Panc1 (cell line): Measurements from ENCODE around the gene LCA5L. TPM values are rescaled to one million over a fixed set of nuclear protein-coding genes. Genes with fewer than 3 reads are reported as not detected.
"Not testable (repeated sequence)": the region's sequence is repeated elsewhere in the genome, so short reads cannot be mapped to it uniquely, and the experiment has no call there.

Experiments
- ATAC-seq: fragments of 200-7000 bp; cut with Tn5 transposase; 2 replicates; pipeline ENCODE4 v1.9.1; 2020; ENCODE audit warnings: mild to moderate bottlenecking, moderate library complexity
- BruUV-seq: library from RNA; stranded (reverse); fragments of 400-500 nt; replicated peaks from 2 replicates; lab custom pipeline; 2021; lab: Mats Ljungman, UMichigan
- CTCF ChIA-PET: fragments of 300-600 bp; sonication (Branson Sonifier 250); formaldehyde crosslinking; loops from one replicate; lab custom pipeline; 2022; ENCODE audit warnings: antibody characterized with exemption; lab: Charles Lee
- POLR2A ChIA-PET: fragments of 300-600 bp; sonication (Branson Sonifier 250); formaldehyde crosslinking; loops from one replicate; lab custom pipeline; 2022; ENCODE audit warnings: antibody characterized with exemption; lab: Charles Lee
- DNase-seq: peaks from one replicate; pipeline ENCODE4 v3.0.0-alpha.2; 2010; ENCODE audit warnings: low read depth, low spot score
- H3K27ac ChIP-seq: 2 replicates; pipeline ENCODE4 v1.5.1; 2011; ENCODE audit warnings: mild to moderate bottlenecking, low read length, inconsistent platforms
- H3K27me3 ChIP-seq: fragments of 200-500 bp; sonication (Bioruptor generic); 2 replicates; pipeline ENCODE4 v1.6.0; 2014; ENCODE audit warnings: low read length, inconsistent platforms; ENCODE audit not compliant: control insufficient read depth, insufficient read depth
- H3K36me3 ChIP-seq: fragments of 200-500 bp; sonication (Bioruptor generic); 2 replicates; pipeline ENCODE4 v1.5.1; 2014; ENCODE audit warnings: inconsistent platforms, mild to moderate bottlenecking, low read length, moderate library complexity; ENCODE audit not compliant: control insufficient read depth, insufficient read depth
- H3K4me1 ChIP-seq: 2 replicates; pipeline ENCODE4 v1.5.1; 2011; ENCODE audit warnings: inconsistent platforms, mild to moderate bottlenecking, low read length, moderate library complexity; ENCODE audit not compliant: control insufficient read depth, insufficient read depth
- H3K4me3 ChIP-seq, 2 experiments: 2 replicates each; pipeline ENCODE4 v1.5.1; 2011 to 2012; ENCODE audit warnings: low read depth in 2 of 2, low read length in 2 of 2, mild to moderate bottlenecking in 2 of 2, inconsistent platforms in 1 of 2, moderate library complexity in 1 of 2
- H3K9me3 ChIP-seq: fragments of 200-500 bp; sonication (Bioruptor generic); 2 replicates; pipeline ENCODE4 v1.5.1; 2014; ENCODE audit warnings: low read depth, mild to moderate bottlenecking, inconsistent platforms, low read length, moderate library complexity; ENCODE audit not compliant: control insufficient read depth, insufficient read depth
- CTCF ChIP-seq: fragments of 450-650 bp; IDR thresholded peaks from 2 replicates; pipeline ENCODE4 v1.5.1; 2017; ENCODE audit warnings: mild to moderate bottlenecking
- POLR2AphosphoS5 ChIP-seq: IDR thresholded peaks from 2 replicates; pipeline ENCODE4 v1.6.1; 2012; ENCODE audit warnings: mild to moderate bottlenecking, low read depth, low read length, moderate library complexity
- REST ChIP-seq, 2 experiments: IDR thresholded peaks; 2 replicates each; pipeline ENCODE4 v1.6.1; 2011 to 2012; ENCODE audit warnings: low read depth in 2 of 2, control low read depth in 1 of 2, low read length in 1 of 2, mild to moderate bottlenecking in 1 of 2, moderate library complexity in 1 of 2; ENCODE audit not compliant: insufficient read depth in 1 of 2
- SIN3A ChIP-seq: IDR thresholded peaks from 2 replicates; pipeline ENCODE4 v1.6.1; 2012; ENCODE audit warnings: low read depth, mild to moderate bottlenecking, low read length, moderate library complexity, borderline replicate concordance; ENCODE audit not compliant: insufficient read depth
- TCF7L2 ChIP-seq: IDR thresholded peaks from 2 replicates; pipeline ENCODE4 v1.6.1; 2011; ENCODE audit warnings: mild to moderate bottlenecking, low read depth, low read length, inconsistent platforms
- in situ Hi-C: cut with HindIII; loops from 2 replicates; pipeline ENCODE4 v1.10.0; 2016; ENCODE audit warnings: low sequenced_read_pairs, low pct_unique_long_range_greater_than_20kb
- intact Hi-C: fragments of 100-400 bp; cut with micrococcal nuclease; formaldehyde crosslinking; loops from one replicate; pipeline ENCODE4 v1.10.0; 2022; ENCODE audit not compliant: unreplicated experiment
- total RNA-seq: library from RNA; stranded (reverse); gene quantifications from one replicate; pipeline ENCODE4 v1.2.1, GENCODE V29; 2021; ENCODE audit not compliant: unreplicated experiment

Gene LCA5L
- total RNA-seq, 1 experiment from 2014 or later, result 0.87 TPM

GRCh38 chr21:39374046-39374445 lies 71.5 kb downstream of the LCA5L start:
- POLR2A ChIA-PET, result interaction anchor here (0.6 kb wide), 2 partner anchors 13 to 1879 kb away, joined by 6 to 9 read pairs; no protein-coding TSS in a partner anchor
- in situ Hi-C loops, result no loop called here
- Histone ChIP-seq H3K9me3 (no peaks in the 10 kb centered on the region), H3K27ac (no peak overlapping the region), H3K4me3 (0 out of 4 replicates have a peak overlapping the region, but pooled peaks of 1 of the 2 experiments have one; percentile 6), H3K27me3 (no peaks in the 10 kb centered on the region), H3K36me3 (no peaks in the 10 kb centered on the region), H3K4me1 (no peaks in the 10 kb centered on the region; the same call in 1 of the 2 replicates)
- intact Hi-C loops, result no loop called here
- CTCF ChIA-PET, result interaction anchor here (0.7 to 1.3 kb wide), 2 partner anchors 13 to 18 kb away, joined by 3 to 7 read pairs; no protein-coding TSS in a partner anchor
- no TSS peak for BruUV-seq
- no peak for TF ChIP-seq POLR2AphosphoS5
- ATAC-seq, result 0 out of 2 replicates have a peak, but pooled peaks have one; percentile 33
- no peak for DNase-seq

GRCh38 chr21:39373634-39374033 lies 71.9 kb downstream of the LCA5L start:
- Histone ChIP-seq H3K4me3 (0 out of 4 replicates have a peak overlapping the region, but pooled peaks of 1 of the 2 experiments have one; percentile 6), H3K9me3 (no peaks in the 10 kb centered on the region), H3K4me1 (no peaks in the 10 kb centered on the region; the same call in 1 of the 2 replicates), H3K27me3 (no peaks in the 10 kb centered on the region), H3K36me3 (no peaks in the 10 kb centered on the region), H3K27ac (no peak overlapping the region)
- no TSS peak for BruUV-seq
- intact Hi-C loops, result no loop called here
- no peak for DNase-seq
- ChIA-PET CTCF (interaction anchor here (0.7 to 1.3 kb wide), 2 partner anchors 14 to 18 kb away, joined by 3 to 7 read pairs; no protein-coding TSS in a partner anchor), POLR2A (interaction anchor here (0.6 kb wide), 1 partner anchor 14 kb away, joined by 6 read pairs; no protein-coding TSS in a partner anchor)
- no peak for TF ChIP-seq SIN3A
- TF ChIP-seq CTCF, result peak; percentile 57
- in situ Hi-C loops, result no loop called here
- peak; percentile 93 for ATAC-seq

- H3K4me1 ChIP-seq, H3K27me3 ChIP-seq, H3K27ac ChIP-seq, H3K4me3 ChIP-seq, in situ Hi-C loops, H3K9me3 ChIP-seq, DNase-seq, POLR2A ChIA-PET, H3K36me3 ChIP-seq, CTCF ChIA-PET, ATAC-seq, BruUV-seq, intact Hi-C loops: not testable (repeated sequence)
Measured at GRCh38 chr21:39369896-39370288, 75.7 kb downstream of the LCA5L start.

GRCh38 chr21:39367783-39368182 lies 77.8 kb downstream of the LCA5L start:
- CTCF ChIA-PET, result no interaction called here
- TF ChIP-seq TCF7L2 (no peak), POLR2AphosphoS5 (no peak), CTCF (no peak), REST (IDR thresholded peaks at IDR 0.05; ENCODE audit: insufficient read depth in 1 of 2, low read depth in 2 of 2, low read length in 1 of 2) (no peak), SIN3A (no peak)
- in situ Hi-C loops, result no loop called here
- POLR2A ChIA-PET, result no interaction called here
- no TSS peak for BruUV-seq
- Histone ChIP-seq H3K4me1 (no peaks in the 10 kb centered on the region), H3K27me3 (no peaks in the 10 kb centered on the region), H3K4me3 (no peak overlapping the region), H3K36me3 (no peaks in the 10 kb centered on the region), H3K9me3 (no peaks in the 10 kb centered on the region), H3K27ac (no peak overlapping the region)
- DNase-seq (no peak), ATAC-seq (no peak)
- intact Hi-C loops, result no loop called here
